HG03103 (cell line): ENCODE results near the gene ACP2.

ENCODE experiments used
- ATAC-seq: cut with Tn5 transposase; IDR thresholded peaks from one replicate; pipeline ENCODE4 v1.9.1; 2021; ENCODE audit warnings: low read depth; ENCODE audit not compliant: unreplicated experiment

ACP2 gene, protein sequence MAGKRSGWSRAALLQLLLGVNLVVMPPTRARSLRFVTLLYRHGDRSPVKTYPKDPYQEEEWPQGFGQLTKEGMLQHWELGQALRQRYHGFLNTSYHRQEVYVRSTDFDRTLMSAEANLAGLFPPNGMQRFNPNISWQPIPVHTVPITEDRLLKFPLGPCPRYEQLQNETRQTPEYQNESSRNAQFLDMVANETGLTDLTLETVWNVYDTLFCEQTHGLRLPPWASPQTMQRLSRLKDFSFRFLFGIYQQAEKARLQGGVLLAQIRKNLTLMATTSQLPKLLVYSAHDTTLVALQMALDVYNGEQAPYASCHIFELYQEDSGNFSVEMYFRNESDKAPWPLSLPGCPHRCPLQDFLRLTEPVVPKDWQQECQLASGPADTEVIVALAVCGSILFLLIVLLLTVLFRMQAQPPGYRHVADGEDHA

DNA sequence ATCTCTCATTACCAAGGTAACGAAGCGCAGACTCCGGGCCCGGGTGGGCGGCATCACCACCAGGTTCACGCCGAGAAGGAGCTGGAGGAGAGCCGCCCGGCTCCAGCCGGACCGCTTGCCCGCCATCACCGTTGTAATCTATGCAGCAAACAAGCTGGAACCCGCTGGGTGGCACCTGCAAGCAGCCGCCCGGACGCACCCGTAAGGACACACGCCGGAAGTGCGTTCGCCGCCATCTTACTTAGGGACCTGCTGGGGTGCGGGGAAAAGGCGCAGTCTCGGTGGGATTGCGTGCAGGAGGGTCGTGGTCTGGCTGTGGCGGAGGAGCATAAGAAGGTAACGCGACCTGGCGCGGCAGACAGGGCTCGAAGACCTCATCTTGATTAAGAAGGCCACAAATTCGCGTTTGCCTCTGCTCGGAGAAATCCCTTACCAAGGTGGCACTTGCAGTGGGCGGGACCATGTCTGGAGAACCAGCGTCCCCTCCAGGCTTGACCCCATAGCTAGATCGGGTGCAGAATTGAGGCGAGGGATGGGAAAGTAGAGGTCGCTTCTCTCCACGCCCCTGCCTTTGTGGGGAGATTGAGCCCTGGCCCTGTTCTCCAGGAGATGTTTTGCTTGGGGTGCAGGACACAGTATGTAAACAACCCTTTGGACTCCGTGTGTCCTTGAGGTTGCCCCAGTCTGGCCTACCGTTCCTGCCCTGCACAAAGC lies at the start of gene ACP2:
TSS of gene ACP2 (minus strand) at position 151 of the 714 bp plus-strand sequence. CDS start at position 126, 25 bp downstream.
- peak; percentile 90 for ATAC-seq

DNA sequence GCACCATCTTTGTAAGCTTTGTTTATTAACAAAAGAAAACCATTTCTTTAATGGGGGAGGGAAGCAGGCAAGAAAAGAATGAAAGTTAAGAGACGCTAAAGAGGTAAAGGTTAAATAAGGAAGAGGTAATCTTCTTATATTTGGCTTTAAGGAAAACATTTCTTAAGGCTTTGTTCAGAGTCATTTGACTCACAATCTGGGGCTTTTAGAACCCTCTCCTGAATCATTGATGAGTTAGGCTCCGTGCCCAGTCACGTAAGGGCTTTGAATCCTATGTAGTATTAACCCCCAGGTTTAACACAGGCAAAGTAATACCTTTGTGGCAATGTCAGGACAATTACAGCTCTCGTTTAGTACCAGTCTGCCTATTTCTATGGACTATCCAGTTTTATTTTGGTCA lies 47.4 kb upstream of the ACP2 start:
- no peak for ATAC-seq

DNA sequence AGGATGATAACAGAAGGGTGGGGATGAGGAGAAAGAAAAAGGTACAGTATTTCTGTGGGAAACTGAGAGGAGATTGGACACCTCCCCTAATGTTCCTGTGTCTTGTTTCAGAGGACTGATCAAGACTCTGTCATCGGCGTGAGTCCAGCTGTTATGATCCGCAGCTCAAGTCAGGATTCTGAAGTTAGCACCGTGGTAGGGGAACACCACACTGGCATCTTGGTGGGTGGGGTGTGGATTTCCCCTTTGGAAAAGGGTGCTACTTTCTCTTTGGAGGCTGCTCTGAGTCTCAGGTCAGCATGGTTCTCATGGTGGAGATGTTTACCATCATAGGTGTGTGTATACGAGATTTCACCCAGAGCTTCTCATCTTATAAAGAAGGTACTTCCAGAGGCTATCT lies 46.8 kb upstream of the ACP2 start:
- no peak for ATAC-seq

DNA sequence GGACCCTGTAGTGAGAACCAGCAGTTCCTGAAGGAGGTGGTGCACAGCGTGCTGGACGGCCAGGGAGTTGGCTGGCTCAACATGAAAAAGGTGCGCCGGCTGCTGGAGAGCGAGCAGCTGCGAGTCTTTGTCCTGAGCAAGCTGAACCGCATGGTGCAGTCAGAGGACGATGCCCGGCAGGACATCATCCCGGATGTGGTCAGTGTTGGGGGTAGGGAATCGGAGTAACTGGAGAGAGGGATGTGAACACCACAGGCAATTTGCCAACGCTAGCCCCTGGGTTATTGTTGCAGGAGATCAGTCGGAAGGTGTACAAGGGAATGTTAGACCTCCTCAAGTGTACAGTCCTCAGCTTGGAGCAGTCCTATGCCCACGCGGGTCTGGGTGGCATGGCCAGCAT lies 41.2 kb upstream of the ACP2 start:
- ATAC-seq = no peak

DNA sequence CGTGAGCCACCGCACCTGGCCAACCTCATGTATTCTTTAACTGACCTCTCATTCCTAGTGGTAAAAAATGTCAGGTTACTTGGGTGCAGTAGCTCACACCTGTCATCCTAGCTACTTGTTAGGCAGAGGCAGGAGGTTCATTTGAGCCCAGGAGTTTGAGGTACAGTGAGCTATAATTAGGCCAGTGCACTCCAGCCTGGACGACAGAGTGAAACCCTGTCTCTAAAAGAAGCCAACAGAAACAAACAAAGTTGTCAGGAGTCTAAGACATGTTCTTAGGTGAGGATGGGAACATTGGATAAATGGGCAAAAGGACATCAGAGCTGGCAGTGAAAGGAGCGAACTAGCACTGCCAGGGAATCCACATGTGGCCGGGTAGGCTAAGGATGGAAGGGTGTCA lies 39.5 kb upstream of the ACP2 start:
- no peak for ATAC-seq

DNA sequence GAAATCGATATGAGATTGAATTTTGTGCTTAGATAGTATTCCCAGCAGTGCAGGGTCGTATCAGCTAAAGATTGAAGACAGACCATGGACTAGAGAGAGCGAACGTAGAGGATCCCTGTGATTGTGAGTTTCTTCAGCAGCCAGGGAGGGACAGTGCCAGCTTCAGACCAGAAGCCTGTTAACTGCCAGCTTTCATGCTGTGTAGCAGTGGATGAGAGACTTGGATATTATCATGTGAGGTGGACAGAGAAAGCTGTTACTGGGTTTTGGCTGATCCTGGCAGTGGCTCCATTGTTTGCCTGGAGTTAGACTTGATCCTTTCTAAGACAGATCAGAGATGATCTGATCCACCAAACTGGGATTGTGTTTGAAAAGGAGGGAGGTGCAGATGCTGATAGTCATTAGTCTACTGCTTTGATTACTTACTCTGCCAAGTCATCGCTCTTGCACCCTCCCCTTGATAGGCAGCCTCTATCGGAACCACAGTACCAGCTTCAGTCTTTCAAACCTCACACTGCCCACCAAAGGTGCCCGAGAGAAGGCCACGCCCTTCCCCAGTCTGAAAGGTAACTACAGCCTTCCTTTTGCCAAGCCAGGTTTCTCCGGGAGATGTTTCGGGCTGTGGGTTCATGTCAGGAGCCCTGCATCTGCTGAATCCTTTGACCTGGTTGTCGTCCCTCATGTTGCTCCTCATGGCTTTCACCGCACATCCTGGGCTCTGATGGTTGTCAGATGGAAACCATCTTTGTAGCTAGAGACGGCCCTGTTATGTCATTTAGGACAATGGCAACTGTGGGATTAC lies 37.6 kb upstream of the ACP2 start:
- ATAC-seq = no peak

DNA sequence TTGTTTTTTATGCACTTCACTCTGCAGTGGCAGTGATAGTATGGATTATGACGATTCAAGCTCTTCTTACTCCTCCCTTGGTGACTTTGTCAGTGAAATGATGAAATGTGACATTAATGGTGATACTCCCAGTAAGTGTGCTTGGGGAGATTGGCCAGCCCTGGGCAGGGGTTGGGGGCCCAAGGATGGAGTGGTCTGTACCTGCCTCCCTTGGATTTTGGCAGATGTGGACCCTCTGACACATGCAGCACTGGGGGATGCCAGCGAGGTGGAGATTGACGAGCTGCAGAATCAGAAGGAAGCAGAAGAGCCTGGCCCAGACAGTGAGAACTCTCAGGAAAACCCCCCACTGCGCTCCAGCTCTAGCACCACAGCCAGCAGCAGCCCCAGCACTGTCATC lies 35.5 kb upstream of the ACP2 start:
- no peak for ATAC-seq

DNA sequence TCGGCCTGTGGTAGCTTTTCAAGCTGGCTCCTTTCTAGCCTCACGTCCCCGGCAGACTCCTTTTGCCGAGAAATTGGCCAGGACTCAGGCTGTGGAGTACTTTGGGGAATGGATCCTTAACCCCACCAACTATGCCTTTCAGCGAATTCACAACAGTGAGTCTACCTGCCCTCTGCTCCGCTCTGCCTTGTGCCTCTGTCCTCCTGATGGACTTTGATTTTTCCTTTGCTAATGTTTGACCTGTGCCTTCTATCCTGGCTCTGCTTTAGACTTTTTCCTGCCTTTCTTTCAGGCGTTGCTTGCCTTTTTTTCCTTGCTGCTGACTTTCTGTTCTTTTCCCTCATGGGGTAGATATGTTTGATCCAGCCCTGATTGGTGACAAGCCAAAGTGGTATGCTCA lies 33.8 kb upstream of the ACP2 start:
- ATAC-seq = no peak

DNA sequence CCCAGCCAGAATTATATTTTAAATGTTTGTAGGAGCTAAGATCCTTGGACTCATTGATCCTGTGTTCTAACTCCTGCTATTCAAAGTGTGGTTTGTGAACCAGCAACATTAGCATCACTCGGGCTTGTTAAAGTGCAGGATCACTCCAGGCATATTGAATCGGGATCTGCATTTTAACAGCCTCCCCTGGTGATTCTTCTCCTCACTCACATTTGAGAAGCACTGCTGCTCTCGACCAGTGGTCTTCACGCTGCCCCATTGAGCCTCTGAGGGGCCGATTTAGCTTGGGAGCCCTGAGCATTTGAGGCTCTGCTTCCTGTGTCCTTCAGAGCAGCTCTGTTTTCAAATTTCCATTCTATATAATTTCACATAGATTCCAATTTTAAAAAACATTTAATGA lies 32.2 kb upstream of the ACP2 start:
- no peak for ATAC-seq

DNA sequence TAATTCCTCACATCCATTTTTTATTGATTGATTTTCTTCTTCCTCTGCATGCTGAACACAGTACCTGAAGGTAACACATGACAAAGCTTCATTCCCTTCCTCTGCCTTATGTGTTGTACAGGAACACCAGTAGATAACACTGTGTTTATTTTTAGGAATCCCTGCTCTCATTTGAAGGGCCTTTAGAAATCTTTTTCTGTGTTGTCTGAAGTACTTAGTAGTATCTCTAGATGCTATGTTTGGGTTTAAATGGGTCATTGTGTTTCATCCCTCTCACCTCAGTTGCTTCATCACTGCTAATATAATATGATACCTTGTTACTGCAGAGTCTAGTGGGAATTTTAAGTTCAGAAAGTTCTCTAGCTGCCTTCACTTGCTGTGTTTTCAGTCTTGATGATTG lies 31.5 kb upstream of the ACP2 start:
- no peak for ATAC-seq

DNA sequence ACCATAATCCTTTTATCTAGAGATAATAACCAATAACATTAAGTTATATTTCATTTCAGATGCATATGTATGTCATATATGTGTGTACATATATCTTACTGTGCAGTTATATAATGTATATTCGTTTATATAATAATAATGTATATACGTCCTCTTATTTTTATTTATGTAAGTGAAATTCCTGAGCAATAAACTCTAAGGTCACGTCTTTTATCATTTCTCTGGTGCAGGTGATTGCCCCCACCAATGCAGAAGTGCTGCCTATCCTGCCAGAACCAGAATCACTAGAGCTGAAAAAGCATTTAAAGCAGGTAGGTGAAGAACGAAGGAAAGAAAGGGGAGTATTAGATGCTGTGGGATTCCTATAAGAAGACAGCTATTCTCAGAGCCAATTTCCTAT lies 30.2 kb upstream of the ACP2 start:
- ATAC-seq = no peak

DNA sequence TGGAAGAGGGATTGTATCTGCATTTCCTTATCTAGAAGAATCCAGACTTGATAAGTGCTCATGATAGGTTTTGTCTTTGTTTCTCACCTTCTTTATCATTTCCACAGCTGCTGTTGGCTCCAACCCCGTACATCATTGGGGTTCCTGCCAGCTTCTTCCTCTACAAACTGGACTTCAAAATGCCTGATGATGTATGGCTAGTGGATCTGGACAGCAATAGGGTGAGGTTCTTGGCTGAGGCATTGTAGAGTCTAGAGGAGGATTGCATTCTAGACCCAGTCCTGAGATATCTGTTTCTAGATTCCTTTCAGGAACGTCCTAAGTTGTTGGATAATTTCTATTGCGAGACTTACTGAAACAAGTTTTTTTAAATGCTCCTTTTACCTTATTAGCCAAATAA lies 29.4 kb upstream of the ACP2 start:
- ATAC-seq = no peak

DNA sequence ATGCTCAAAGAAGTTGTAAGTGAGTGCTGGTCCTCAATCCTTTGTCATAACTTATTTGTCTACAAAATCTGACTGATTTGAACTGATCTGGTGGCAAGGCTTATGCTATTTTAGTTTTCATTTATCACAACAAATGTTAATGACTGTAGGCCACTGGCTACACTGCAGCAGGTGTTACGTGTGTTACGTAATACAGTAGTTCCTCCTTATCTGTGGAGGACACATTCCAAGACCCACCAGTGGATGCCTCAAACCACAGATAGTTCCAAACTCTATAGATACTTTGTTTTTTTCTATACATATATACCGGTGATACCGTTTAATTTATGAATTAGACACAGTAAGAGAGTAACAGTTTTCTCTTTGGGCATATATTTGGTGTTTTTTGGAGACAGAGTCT lies 28.3 kb upstream of the ACP2 start:
- no peak for ATAC-seq

DNA sequence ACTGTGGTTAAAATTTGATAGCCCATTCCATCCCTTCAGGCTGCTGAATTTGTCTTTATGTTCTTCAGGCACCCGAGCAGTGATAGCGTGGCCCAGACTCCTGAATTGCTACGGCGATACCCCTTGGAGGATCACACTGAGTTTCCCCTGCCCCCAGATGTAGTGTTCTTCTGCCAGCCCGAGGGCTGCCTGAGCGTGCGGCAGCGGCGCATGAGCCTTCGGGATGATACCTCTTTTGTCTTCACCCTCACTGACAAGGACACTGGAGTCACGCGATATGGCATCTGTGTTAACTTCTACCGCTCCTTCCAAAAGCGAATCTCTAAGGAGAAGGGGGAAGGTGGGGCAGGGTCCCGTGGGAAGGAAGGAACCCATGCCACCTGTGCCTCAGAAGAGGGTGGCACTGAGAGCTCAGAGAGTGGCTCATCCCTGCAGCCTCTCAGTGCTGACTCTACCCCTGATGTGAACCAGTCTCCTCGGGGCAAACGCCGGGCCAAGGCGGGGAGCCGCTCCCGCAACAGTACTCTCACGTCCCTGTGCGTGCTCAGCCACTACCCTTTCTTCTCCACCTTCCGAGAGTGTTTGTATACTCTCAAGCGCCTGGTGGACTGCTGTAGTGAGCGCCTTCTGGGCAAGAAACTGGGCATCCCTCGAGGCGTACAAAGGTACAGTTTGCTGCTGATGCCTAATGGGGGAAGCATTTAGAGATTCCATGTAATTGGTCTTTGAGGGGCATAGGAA lies 26.1 kb upstream of the ACP2 start:
- no peak for ATAC-seq

DNA sequence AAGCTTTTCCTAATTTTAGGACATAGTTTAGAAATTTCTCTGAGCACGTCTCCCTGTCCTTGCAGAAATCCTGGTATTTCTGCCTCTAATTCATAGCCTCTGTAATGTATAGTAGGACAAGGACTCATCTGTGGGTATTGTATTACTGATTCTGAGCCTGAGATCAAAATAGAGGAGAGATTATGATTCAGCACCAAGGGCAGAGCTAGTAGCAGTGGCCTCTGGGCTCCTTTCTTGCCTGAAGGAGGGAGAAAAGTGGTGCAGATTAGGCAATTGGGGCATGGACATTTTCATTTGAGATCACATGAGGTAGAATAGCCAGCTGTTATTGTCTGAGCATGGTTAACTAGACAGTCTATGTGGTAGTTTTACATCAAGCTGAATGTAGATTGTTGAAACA lies 24.1 kb upstream of the ACP2 start:
- no peak for ATAC-seq

DNA sequence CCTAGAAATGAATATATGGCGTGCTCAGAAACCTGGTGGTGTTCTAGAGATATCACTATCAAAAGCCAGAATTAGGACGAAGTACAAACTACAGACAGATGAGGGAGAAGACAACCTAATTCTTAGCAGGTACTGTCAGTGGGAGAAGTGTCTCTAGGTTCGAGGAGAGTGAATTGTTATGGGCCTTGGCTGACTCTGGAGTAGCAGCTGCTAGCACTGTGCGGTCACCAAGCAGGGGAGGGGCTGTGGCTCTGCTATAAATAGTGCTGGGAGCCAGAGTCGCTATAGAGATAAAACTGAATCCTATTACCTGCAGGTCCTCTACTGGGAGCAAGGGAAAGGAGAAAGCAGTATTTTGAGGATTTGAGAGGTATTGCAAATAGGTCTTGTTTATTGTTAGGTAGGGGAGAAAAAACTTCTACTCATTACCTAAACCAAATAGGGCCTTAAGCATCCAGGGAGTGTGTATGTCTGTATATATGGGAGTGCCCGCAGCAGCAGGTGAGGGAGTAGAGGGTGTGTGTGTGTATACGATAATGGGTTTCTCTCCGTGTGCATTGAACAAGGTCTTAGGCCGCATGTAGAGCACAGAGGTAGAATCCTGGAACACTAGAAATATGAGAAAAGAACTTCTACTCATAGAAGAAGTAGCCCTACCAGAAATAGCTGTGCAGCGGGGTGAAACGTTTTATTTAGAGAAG lies 23.5 kb upstream of the ACP2 start:
- no peak for ATAC-seq

DNA sequence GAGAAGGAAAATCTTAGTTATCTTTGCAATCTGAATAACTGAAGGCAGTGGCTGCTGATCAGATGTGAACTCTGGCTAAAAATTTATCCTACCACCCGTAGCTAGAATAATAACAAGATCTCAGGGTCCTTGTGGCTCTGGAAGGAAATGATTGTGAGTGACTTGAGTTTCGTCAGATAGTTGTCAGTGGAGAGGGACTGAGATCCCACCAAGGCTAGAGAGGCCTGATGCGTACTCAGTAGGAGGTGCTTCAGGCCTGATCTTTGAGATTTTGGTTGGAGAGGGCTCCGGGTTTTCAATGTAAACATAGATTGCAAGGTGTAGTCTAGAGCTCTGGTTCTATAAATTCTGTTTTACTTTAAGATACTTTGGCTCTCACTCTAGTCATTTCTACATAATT lies 22.7 kb upstream of the ACP2 start:
- ATAC-seq = no peak

DNA sequence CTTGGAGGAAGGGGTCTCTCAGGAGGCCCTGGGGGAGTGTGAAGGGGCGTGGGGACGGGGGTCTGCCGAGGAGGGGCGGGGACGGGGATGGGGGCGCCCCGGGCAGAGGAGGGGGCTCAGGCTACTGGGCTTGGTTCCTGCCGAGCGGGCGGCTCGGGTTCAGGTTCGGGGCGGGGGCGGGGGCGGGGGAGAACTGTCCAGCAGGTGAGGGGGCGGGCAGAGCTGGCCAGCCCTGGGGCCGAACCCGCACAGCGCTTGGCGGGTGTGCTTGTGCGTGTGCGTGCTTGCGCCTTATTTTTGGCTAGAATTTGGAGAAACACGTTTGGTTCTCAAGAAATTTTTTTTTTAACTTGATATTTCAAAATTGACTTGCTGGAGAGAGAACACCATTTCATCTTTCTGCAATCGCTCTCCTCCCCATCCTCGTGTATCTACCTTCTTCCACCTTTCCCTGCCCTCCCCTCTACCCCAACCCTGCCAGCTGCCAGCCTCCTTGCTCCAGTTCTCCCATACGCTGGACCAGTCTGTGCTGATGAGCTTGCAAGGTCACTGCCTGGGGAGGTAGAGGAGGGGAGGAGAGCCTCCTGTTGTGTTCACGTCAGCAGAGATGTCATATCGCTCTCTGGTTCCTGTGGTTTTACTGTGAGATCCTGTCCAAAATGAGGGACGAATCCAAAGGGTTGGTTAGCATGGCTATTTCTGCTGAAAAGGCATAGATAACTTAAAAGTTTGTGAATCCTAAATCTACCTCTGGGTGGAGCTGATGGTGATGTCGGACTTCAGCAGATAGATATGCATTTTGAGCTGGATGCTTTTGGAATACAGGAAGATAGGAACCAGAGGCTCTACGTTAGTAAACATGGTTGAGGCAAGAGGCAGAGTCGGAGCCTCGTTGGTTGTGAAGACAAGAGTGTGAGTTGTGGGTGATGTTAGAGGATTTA lies 22.0 kb upstream of the ACP2 start:
- ATAC-seq = no peak

DNA sequence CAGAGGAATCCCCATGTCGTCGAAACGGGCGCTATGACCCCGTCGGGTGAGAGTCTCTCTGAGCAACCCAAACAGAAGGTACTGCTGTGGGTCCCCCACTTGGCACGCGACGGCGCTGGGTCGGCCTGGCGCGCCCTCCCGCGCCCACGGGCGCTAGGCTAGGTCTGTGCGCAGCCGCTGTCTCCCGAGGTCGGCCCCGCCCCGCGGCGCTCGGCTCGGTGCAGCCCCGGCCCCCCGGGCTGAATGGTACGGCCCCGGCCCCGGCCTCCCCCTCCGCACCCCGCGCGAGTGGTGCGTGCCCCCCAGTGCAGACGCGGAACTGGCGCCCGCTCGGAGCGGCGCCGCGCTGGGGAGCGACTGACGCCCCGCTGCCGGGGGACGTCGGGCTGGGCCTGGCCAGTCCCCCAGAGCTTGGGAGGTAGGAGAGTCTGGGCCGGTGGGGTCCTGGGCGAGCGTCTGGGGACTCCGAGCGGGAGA lies 21.3 kb upstream of the ACP2 start, which contains the start of gene MADD:
TSS of gene MADD (plus strand) at position 305 of the 477 bp plus-strand sequence.
- ATAC-seq = peak; percentile 59
